ENCODE measurements around the gene PRM3. TPM values are rescaled to one million over a fixed set of nuclear protein-coding genes. Genes with fewer than 3 reads are reported as not detected.

PRM3 gene
- total RNA-seq, 2 donors from 2014 or later = not detected

DNA sequence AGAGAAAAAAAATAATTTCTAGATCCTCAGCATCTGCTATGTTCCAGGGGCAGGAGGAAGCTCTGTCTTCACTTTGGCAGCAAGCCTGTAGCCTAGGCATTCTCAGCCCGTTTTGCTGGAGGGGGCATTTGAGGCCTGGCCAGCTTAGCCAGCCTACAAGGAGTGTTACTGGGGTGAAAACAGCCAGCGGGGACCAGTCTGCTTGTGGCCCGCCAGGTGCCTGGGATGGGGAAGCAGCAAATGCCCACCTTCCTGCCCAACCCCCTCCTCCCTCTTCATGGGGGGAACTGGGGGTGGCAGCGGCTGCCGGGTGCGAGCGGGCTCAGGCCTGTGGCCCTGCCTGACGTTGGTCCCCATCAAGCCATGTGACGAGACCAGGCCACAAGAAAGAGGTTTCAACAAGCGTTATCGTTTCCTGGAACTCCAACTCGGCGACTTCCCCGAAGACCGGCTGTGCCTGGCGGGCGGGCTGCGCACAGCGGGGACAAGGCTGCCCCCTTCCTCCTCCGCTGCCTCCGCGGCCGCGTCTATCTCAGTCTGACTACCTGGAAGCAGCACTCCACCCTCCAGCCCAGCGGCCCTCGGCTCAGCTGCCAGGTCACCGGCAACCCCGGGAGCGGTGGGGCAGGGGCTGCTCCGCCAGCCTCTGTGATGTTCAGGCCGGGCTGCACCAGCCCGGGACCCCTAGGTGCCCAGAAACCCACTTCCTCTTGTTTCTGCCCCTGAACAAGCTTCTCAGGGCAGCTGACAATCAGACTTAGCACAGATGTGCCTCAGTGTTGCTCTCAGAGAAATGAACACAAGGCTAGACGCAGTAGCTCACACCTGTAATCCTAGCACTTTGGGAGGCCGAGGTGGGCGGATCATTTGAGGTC lies 40.3 kb downstream of the PRM3 start:
- peak overlapping the region; percentile 99 for H3K27ac Mint-ChIP-seq
- peak; percentile 95 to 97 for DNase-seq

DNA sequence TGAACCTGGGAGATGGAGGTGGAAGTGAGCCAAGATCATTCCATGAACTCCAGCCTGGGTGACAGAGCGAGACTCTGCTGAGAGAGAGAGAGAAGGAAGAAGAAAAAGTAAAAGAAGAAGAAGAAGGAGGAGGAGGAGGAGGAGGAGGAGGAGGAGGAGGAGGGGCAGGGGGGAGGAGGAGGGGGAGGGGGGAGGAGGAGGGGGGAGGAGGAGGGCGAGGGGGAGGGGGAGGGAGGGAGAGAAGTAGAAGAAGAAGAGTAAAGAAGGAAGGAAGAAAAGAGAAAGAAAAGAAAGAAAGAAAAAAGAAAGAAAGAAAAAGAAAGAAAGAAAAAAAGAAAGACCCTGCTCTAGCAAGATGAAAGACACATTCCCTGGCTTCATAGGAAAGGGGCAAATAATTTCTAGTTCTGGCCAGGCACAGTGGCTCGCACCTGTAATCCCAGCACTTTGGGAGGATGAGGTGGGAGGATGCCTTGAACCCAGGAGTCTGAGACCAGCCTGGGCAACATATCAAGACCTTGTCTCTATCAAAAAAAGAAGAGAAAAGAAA lies 41.1 kb downstream of the PRM3 start:
- H3K4me3 Mint-ChIP-seq = peak overlapping the region; percentile 81 to 82

More for the DNA sequence above, 40.3 kb downstream of the PRM3 start:
- peaks cover 94% of the 10 kb centered on the region for H3K4me1 Mint-ChIP-seq (ENCODE audit: low read depth)
- no peaks in the 10 kb centered on the region for H3K36me3 Mint-ChIP-seq (ENCODE audit: insufficient read depth in 2 of 2)
- H3K4me3 Mint-ChIP-seq = peak overlapping the region; percentile 81 to 82
- H3K27me3 Mint-ChIP-seq (ENCODE audit: low read depth) = no peaks in the 10 kb centered on the region
- H3K9me3 Mint-ChIP-seq = no peaks in the 10 kb centered on the region
- ATAC-seq (replicated peaks in 1 of 2) = peak; percentile 87 to 88

DNA sequence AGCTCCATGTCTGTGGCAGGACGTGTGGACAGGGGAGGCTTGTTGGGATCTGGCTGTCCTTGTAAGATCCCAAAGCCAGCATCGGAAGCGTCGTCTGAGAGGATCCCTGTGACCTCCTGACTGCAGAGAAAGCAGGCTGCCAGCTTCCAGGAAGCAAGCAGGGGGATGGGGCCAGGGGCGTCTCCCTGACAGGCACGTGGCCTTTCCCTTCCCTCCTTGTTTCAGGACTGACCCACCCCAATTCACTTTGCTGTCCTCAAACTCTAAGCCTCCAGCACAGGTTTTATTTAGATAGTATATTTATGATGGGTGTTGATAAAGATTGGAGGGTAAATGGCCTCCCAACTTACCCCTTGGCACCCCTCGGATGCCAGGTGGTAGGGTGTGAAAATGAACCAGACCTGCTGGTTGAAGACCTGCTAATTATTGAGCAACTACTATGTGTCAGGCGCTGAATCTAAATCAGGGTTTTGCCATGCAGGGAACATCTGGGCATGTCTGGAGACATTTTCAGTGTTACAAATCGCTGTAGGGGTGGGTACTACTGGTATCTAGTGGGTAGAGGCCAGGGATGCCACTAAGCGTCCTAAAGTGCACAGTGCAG lies 42.0 kb downstream of the PRM3 start:
- H3K27ac Mint-ChIP-seq = peak overlapping the region; percentile 99
- H3K4me1 Mint-ChIP-seq (ENCODE audit: low read depth) = peaks cover 86% of the 10 kb centered on the region
- no peaks in the 10 kb centered on the region for H3K36me3 Mint-ChIP-seq (ENCODE audit: insufficient read depth in 2 of 2)
- H3K4me3 Mint-ChIP-seq = peak overlapping the region; percentile 81 to 82
- H3K9me3 Mint-ChIP-seq = no peaks in the 10 kb centered on the region
- H3K27me3 Mint-ChIP-seq (ENCODE audit: low read depth) = no peaks in the 10 kb centered on the region
- DNase-seq (no peak), ATAC-seq (replicated peaks in 1 of 2) (no peak)

More for the DNA sequence above, 41.1 kb downstream of the PRM3 start:
- Mint-ChIP-seq H3K27me3 (ENCODE audit: low read depth) (no peaks in the 10 kb centered on the region), H3K4me1 (ENCODE audit: low read depth) (peaks cover 90% of the 10 kb centered on the region), H3K27ac (peak overlapping the region; percentile 99), H3K9me3 (no peaks in the 10 kb centered on the region), H3K36me3 (ENCODE audit: insufficient read depth in 2 of 2) (no peaks in the 10 kb centered on the region)
- DNase-seq (no peak), ATAC-seq (replicated peaks in 1 of 2) (no peak)

DNA sequence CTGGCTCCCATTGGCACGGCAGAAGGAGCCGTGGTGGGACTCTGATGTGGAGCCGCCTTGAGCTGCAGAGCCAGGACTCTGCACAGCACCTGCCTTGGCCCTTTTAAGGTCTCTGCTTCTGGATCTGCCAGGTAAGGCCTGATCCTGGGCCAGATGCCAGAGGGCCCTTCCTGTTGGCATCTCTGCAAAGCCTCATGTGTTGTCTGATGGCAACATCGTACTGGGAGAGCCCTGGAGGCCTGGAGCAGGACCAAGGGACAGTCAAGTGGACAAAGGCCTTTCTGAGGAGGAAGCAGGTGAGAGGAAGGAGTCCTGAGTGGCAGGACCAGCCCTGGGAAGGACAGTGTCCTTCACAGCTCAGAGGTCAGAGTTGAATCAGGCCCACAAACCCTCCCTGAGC lies 43.5 kb downstream of the PRM3 start:
- no peak overlapping the region for H3K4me3 Mint-ChIP-seq
- ATAC-seq (replicated peaks in 1 of 2) (no peak), DNase-seq (no peak)
- H3K27me3 Mint-ChIP-seq (ENCODE audit: low read depth) = no peaks in the 10 kb centered on the region
- H3K9me3 Mint-ChIP-seq = no peaks in the 10 kb centered on the region
- H3K4me1 Mint-ChIP-seq (ENCODE audit: low read depth) = peaks cover 90% of the 10 kb centered on the region
- H3K27ac Mint-ChIP-seq = peak overlapping the region; percentile 7
- no peaks in the 10 kb centered on the region for H3K36me3 Mint-ChIP-seq (ENCODE audit: insufficient read depth in 2 of 2)

DNA sequence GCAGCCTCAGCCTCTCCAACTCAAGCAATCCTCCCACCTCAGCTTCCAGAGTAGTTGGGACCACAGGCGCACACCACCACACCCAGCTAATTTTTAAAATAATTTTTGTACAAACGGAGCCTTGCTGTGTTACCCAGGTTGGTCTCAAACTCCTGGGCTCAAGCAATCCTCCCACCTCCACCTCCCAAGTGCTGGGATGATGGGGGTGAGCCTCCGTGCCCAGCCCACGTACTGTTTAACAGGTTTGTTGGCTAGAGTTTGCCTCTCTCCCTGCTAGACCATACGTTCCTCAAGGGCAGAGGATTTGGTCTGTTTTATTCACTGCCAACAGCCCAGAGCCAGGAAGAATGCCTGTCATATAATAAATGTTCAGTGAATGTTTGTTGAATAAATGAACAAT lies 44.0 kb downstream of the PRM3 start:
- Mint-ChIP-seq H3K27me3 (ENCODE audit: low read depth) (no peaks in the 10 kb centered on the region), H3K9me3 (no peaks in the 10 kb centered on the region), H3K27ac (peak overlapping the region; percentile 39), H3K4me3 (no peak overlapping the region), H3K4me1 (ENCODE audit: low read depth) (peaks cover 90% of the 10 kb centered on the region), H3K36me3 (ENCODE audit: insufficient read depth in 2 of 2) (no peaks in the 10 kb centered on the region)
- no peak for ATAC-seq (replicated peaks in 1 of 2)
- no peak for DNase-seq

DNA sequence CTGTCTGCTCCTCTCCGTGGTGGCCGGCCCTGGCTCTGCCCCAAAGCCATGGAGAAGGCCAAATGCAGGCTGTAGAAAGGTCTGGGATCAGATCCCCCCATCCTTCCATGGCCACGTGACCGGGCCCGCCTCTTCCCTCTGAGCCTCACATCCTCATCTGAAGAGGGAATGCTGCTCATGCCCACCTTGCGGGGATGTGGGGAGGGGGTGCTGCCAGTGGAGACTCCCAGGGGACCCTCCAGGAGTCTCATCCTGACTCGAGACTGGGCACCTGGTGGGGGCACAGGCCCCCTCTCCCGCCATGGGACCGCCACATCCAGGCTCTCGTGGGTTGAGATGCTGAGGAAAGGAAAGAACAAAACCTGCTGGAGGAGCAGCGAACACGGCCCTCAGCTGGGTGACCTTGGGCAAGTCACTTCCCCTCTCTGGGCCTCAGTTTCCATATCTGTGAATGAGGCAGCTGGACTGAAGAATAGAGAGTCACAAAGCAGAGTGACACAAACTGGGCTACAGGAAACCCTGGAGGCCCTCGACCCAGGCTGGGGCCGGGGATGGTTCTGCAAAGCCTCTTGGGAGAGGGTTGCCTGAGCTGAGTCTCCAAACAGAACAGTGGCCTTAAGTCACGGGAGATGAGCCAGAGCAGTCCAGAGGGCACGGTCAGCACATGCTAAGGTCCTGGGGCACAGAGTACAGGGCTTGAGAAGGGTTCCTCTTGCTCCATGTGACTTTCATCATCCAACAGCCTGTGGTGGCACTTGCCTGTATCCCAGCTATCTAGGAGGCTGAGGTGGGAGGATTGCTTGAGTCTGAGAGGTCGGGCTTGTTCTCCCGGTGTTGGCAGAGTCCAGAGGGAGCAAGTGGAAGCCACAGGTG lies 47.5 kb downstream of the PRM3 start:
- Mint-ChIP-seq H3K4me1 (ENCODE audit: low read depth) (peaks cover 76% of the 10 kb centered on the region), H3K9me3 (no peaks in the 10 kb centered on the region), H3K27ac (peak overlapping the region; percentile 87), H3K36me3 (ENCODE audit: insufficient read depth in 2 of 2) (peaks cover 0 to 3% of the 10 kb centered on the region in 2 donors), H3K27me3 (ENCODE audit: low read depth) (no peaks in the 10 kb centered on the region), H3K4me3 (peak overlapping the region; percentile 74 to 81)
- DNase-seq (peak in 1 of 2 donors; percentile 35), ATAC-seq (replicated peaks in 1 of 2) (no peak)

DNA sequence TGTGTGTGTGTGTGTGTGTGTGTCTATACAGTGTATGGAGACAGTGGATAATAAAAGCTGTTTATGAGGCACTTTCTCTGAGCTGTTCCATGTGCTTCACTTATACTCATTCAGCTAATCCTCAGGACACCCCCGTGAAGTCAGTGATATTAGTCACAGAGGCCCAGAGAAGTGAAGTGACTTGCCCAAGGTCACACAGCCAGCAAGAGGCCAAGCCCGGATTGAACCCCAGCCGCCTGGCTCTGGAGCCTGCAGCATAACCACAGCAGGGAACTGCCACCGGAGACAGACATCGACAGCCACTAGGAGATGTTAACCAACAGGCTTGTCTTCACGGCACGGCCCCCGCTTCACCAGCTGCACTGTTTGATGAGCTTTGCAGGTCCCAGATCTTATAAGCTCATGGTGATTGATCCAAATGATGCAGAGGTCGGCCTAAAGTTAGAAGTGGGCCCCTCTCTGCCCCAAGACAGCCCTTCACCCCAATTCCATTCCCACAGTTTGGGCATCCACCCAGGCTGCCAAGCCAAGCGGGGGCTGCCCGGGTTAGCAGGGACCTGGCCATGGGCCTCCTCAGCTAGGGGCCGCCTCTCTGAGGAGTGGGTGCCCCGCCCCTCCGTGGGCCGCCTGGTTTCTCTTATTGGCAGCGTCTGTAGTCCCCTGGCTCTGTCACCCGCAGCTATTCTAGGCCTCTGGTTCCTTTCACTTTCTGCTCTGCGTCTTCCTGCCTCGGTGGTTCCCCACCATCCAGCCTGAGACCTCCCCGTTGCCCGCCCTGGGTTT lies 48.3 kb downstream of the PRM3 start:
- peak overlapping the region; percentile 87 for H3K27ac Mint-ChIP-seq
- peaks cover 1 to 3% of the 10 kb centered on the region in 2 donors for H3K36me3 Mint-ChIP-seq (ENCODE audit: insufficient read depth in 2 of 2)
- no peaks in the 10 kb centered on the region for H3K27me3 Mint-ChIP-seq (ENCODE audit: low read depth)
- peaks cover 68% of the 10 kb centered on the region for H3K4me1 Mint-ChIP-seq (ENCODE audit: low read depth)
- H3K9me3 Mint-ChIP-seq = no peaks in the 10 kb centered on the region
- DNase-seq = peak; percentile 88 to 94
- ATAC-seq (replicated peaks in 1 of 2) = peak; percentile 81 to 83
- peak overlapping the region; percentile 74 to 81 for H3K4me3 Mint-ChIP-seq

DNA sequence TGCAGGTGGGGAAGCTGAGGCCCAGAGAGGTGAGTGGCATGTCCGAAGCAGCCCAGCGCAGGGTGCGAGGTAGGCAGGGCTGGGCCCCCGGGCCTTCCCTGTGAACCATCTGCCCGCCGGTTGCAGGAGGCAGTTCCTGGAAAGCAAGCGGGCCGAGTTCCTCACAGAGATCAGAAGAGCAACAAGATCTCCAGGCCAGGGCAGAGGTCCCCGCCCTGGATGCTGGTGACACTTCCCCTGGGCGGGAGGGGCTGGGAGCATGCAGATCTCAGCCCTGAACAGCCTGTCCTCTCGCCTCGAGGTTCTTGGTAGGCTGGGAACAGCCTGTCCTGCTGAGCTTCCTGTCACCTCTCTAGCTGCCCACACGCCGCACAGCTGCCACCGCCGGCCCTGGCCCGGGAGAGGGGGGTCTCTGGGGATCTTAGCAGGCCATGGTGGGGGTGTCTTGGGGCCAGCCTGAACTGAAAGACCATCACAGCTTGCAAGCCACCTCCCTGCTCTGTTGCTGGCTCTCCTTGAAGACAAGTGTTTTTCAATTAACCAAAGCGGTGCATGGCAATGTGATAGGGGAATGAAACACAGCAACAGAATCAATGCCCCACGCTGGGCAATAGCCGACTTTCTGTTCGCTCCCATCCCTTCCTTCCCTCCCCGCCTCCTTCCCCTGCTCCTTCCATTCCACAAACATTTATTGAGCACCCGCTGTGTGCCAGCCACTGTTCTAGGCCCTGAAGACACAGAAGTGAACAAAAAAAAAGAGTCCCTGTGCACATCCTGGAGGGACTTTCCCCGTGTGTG lies 49.1 kb downstream of the PRM3 start:
- Mint-ChIP-seq H3K27me3 (ENCODE audit: low read depth) (no peaks in the 10 kb centered on the region), H3K4me1 (ENCODE audit: low read depth) (peaks cover 60% of the 10 kb centered on the region), H3K27ac (peak overlapping the region; percentile 96), H3K36me3 (ENCODE audit: insufficient read depth in 2 of 2) (peaks cover 2 to 3% of the 10 kb centered on the region in 2 donors), H3K9me3 (no peaks in the 10 kb centered on the region), H3K4me3 (peak overlapping the region; percentile 74 to 81)
- DNase-seq = peak; percentile 72 to 77
- peak; percentile 31 to 55 for ATAC-seq (replicated peaks in 1 of 2)

Other genes with a start within 250 kb of the PRM3 start
- gene SOCS1, start 17.4 kb downstream of the PRM3 start, total RNA-seq = 100 to 1,000 TPM in 1 of 2 donors, 10 to 100 TPM in 1; 93.7 to 126 TPM
- not detected for gene TNP2, start 4.3 kb downstream of the PRM3 start, total RNA-seq
- gene PRM2, start 2.9 kb upstream of the PRM3 start, total RNA-seq = not detected
- not detected for gene PRM1, start 7.7 kb upstream of the PRM3 start, total RNA-seq
- 100 to 1,000 TPM; 105 to 119 TPM for gene RMI2, start 71.8 kb upstream of the PRM3 start, total RNA-seq

All from activated T-cell treated with anti-CD3 and anti-CD28 coated beads, Interleukin-2, amount 50 U/mL, for 72 hours (primary cell).